WTC11 (cell line): ENCODE measurements around the gene GFPT2.

ENCODE experiments used
- ATF1 ChIP-seq: sonication (generic); formaldehyde crosslinking; IDR thresholded peaks from 2 replicates; pipeline ENCODE4 v1.8.1; 2023; ENCODE audit warnings: mild to moderate bottlenecking, moderate library complexity, missing genetic modification reagents
- ATF3 ChIP-seq: sonication (generic); formaldehyde crosslinking; conservative IDR thresholded peaks from 2 replicates; pipeline ENCODE4 v1.8.1; 2022; ENCODE audit warnings: mild to moderate bottlenecking, missing genetic modification reagents
- CTCF ChIP-seq: fragments of 200-600 bp; IDR thresholded peaks from 2 replicates; pipeline ENCODE4 v1.8.0; 2022; ENCODE audit warnings: antibody characterized with exemption
- ESRRA ChIP-seq: sonication (generic); formaldehyde crosslinking; IDR thresholded peaks from 2 replicates; pipeline ENCODE4 v1.8.1; 2022; ENCODE audit warnings: mild to moderate bottlenecking, missing genetic modification reagents, borderline replicate concordance
- IRF1 ChIP-seq: sonication (generic); formaldehyde crosslinking; IDR thresholded peaks from 2 replicates; pipeline ENCODE4 v1.8.0; 2023; ENCODE audit warnings: missing genetic modification reagents
- NFE2L1 ChIP-seq: sonication (generic); formaldehyde crosslinking; IDR thresholded peaks from 2 replicates; pipeline ENCODE4 v1.8.1; 2023; ENCODE audit warnings: missing genetic modification reagents
- NR1H2 ChIP-seq: sonication (generic); formaldehyde crosslinking; IDR thresholded peaks from 2 replicates; pipeline ENCODE4 v1.9.0; 2021; ENCODE audit warnings: mild to moderate bottlenecking, moderate library complexity, missing genetic modification reagents
- RELA ChIP-seq: sonication (generic); formaldehyde crosslinking; IDR thresholded peaks from 2 replicates; pipeline ENCODE4 v1.8.1; 2022; ENCODE audit warnings: missing genetic modification reagents, mild to moderate bottlenecking, borderline replicate concordance
- USF1 ChIP-seq: sonication (generic); formaldehyde crosslinking; IDR thresholded peaks from 2 replicates; pipeline ENCODE4 v1.8.0; 2022; ENCODE audit warnings: mild to moderate bottlenecking, missing genetic modification reagents
- ZNF121 ChIP-seq: sonication (generic); formaldehyde crosslinking; IDR thresholded peaks from 2 replicates; pipeline ENCODE4 v1.8.0; 2023; ENCODE audit warnings: missing genetic modification reagents
- ZNF232 ChIP-seq: sonication (generic); formaldehyde crosslinking; IDR thresholded peaks from 2 replicates; pipeline ENCODE4 v1.8.0; 2022; ENCODE audit warnings: mild to moderate bottlenecking, missing genetic modification reagents

GRCh38 chr5:180367991-180368390 is 14.9 kb upstream of the GFPT2 start:
- TF ChIP-seq CTCF (no peak), ATF1 (CRISPR knock-in tag) (no peak), RELA (no peak), NR1H2 (CRISPR knock-in tag) (no peak), ZNF232 (CRISPR knock-in tag) (no peak), IRF1 (CRISPR knock-in tag) (no peak), ZNF121 (CRISPR knock-in tag) (no peak), ESRRA (CRISPR knock-in tag) (no peak), USF1 (CRISPR knock-in tag) (no peak), ATF3 (CRISPR knock-in tag) (no peak), NFE2L1 (CRISPR knock-in tag) (no peak)
